Tibial nerve (tissue), 4 donors: Measurements from ENCODE around the gene ATP1B2.

ENCODE experiments used
- EP300 ChIP-seq, 2 donors: sonication (generic); formaldehyde crosslinking; IDR thresholded peaks; one replicate each; pipeline ENCODE4 v1.6.1; 2017; ENCODE audit warnings: antibody characterized with exemption in 2 of 2, mild to moderate bottlenecking in 1 of 2
- TF ChIP-seq, protein P1 (sequence below), 5 experiments: fragments of 200-600 bp in 3 of 5; fragments of 450-650 bp in 2 of 5; sonication (generic) in 3 of 5; IDR thresholded peaks; one replicate each; pipeline ENCODE4 v1.5.1; 2016 to 2019; ENCODE audit warnings: antibody characterized with exemption in 5 of 5, mild to moderate bottlenecking in 3 of 5, moderate library complexity in 2 of 5

DNA sequence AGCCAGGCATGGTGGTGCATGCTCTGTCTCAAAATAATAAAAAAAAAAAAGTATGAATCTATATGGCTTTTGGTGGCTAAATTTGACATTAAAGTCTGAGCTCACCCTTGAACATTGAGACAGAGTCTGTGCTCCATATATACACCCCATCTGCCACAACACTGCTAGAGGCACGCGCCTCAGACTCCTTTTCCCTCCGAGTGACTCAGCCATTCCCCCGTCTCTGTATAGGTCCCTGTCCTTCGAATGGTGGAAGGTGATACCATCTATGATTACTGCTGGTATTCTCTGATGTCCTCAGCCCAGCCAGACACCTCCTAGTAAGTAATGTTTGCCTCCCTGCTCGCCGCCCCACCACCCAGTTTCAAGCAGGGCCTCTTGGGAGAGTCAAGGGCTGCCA, 49.8 kb downstream of the ATP1B2 start:
- TF ChIP-seq, protein P1, sequence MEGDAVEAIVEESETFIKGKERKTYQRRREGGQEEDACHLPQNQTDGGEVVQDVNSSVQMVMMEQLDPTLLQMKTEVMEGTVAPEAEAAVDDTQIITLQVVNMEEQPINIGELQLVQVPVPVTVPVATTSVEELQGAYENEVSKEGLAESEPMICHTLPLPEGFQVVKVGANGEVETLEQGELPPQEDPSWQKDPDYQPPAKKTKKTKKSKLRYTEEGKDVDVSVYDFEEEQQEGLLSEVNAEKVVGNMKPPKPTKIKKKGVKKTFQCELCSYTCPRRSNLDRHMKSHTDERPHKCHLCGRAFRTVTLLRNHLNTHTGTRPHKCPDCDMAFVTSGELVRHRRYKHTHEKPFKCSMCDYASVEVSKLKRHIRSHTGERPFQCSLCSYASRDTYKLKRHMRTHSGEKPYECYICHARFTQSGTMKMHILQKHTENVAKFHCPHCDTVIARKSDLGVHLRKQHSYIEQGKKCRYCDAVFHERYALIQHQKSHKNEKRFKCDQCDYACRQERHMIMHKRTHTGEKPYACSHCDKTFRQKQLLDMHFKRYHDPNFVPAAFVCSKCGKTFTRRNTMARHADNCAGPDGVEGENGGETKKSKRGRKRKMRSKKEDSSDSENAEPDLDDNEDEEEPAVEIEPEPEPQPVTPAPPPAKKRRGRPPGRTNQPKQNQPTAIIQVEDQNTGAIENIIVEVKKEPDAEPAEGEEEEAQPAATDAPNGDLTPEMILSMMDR (IDR thresholded peaks at IDR 0.05) = no peak
- no peak for TF ChIP-seq EP300 (IDR thresholded peaks at IDR 0.05)
